Subcutaneous adipose tissue (tissue), 4 donors: Measurements from ENCODE around the gene FBXO45. TPM values are rescaled to one million over a fixed set of nuclear protein-coding genes. Genes with fewer than 3 reads are reported as not detected.

Experiments
- total RNA-seq, 4 donors: library from RNA; depleted of rRNA; stranded (reverse); fragments of >200 nt; gene quantifications; one replicate each; pipeline ENCODE4 v1.1.0, GENCODE V29; 2016
- TF ChIP-seq, protein P1 (sequence below): fragments of 450-650 bp; IDR thresholded peaks from one replicate; pipeline ENCODE4 v1.5.1; 2016; ENCODE audit warnings: low read depth, mild to moderate bottlenecking, control low read depth, antibody characterized with exemption, moderate library complexity

FBXO45 gene
- total RNA-seq, 4 donors from 2014 or later: 6.6 to 9.5 (median 7.4) TPM

GRCh38 chr3:196531418-196531817 is 37.0 kb upstream of the FBXO45 start:
- TF ChIP-seq, protein P1, sequence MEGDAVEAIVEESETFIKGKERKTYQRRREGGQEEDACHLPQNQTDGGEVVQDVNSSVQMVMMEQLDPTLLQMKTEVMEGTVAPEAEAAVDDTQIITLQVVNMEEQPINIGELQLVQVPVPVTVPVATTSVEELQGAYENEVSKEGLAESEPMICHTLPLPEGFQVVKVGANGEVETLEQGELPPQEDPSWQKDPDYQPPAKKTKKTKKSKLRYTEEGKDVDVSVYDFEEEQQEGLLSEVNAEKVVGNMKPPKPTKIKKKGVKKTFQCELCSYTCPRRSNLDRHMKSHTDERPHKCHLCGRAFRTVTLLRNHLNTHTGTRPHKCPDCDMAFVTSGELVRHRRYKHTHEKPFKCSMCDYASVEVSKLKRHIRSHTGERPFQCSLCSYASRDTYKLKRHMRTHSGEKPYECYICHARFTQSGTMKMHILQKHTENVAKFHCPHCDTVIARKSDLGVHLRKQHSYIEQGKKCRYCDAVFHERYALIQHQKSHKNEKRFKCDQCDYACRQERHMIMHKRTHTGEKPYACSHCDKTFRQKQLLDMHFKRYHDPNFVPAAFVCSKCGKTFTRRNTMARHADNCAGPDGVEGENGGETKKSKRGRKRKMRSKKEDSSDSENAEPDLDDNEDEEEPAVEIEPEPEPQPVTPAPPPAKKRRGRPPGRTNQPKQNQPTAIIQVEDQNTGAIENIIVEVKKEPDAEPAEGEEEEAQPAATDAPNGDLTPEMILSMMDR: no peak

DNA sequence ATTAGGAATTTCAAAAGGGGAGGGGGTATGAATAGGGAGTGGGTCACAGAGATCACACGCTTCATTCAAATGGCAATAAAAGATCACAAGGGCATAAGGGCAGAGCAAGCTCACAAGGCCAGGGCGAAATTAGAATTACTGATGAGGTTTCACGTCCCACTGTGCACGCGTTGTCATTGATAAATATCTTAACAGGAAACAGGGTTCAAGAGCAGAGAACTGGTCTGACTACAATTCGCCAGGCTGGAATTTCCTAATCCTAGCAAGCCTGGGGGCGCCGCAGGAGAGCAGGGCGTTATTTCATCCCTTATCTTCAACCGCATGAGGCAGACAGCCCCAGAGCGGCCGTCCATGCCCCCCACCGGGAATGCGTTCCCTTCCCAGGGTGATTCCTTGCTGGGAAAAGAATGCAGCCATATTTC is 35.2 kb upstream of the FBXO45 start:
- TF ChIP-seq, protein P1: no peak

GRCh38 chr3:196537319-196537984 is 31.0 kb upstream of the FBXO45 start:
- TF ChIP-seq, protein P1: no peak

GRCh38 chr3:196541684-196542445 is 26.6 kb upstream of the FBXO45 start:
- TF ChIP-seq, protein P1: no peak

DNA sequence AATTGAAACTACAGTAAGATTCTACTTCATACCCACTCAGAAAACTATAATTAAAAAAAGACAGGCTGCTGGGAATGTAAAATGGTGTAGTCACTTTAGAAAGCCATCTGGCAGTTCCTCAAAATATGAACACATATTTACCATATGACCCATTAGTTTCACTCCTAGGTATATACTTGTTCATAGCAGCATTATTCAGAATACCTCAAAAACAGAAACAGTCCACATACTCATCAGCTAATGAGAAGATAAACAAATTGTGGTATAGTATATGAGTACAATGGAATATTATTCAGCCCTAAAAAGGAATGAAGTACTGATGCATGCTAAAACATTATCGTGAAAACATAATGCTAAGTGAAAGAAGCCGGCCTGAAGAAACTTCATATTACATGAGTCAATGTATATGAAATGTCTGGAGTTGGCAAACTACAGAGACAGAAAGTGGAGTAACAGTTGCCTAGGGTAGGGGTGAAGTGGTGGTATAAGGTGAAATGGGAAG is 23.9 kb upstream of the FBXO45 start:
- TF ChIP-seq, protein P1: no peak

DNA sequence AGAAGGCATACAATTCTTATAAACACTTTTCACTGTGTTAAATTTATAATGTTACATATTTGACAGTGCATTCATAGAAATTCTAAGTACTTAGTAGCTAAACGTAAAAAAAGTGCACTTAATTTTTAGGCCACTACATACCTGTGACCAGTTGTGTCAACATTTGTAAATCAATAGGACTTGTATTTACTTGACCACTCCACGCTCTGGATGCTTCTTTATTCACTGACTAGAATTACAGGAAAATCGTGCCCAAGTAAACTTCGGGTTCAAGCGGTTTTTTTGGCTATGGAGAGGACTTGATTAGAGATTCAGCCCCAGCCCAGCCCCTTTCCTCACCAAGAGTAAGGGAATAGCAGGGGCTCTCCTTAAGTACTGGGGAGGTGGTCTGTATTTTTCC is 21.9 kb upstream of the FBXO45 start:
- TF ChIP-seq, protein P1: no peak

GRCh38 chr3:196547067-196547466 is 21.4 kb upstream of the FBXO45 start:
- TF ChIP-seq, protein P1: no peak
